Measurements from ENCODE around the gene TF.

Gene TF

GRCh38 chr3:133747907-133748639 is 1.9 kb downstream of the TF start:
- no peak for DNase-seq

- DNase-seq, result no peak
These were observed 3.5 kb downstream of the TF start for GRCh38 chr3:133749427-133750258.

GRCh38 chr3:133750259-133750656 is 4.1 kb downstream of the TF start:
- DNase-seq, result no peak

- DNase-seq, result no peak
These were observed 7.0 kb downstream of the TF start for GRCh38 chr3:133753107-133753778.

GRCh38 chr3:133753779-133754164 is 7.6 kb downstream of the TF start:
- no peak for DNase-seq

- DNase-seq, result no peak
These were observed 8.3 kb downstream of the TF start for GRCh38 chr3:133754455-133754854.

GRCh38 chr3:133754973-133755828 is 9.0 kb downstream of the TF start:
- DNase-seq, result no peak

- DNase-seq, result no peak
These were observed 10.8 kb downstream of the TF start for GRCh38 chr3:133756716-133757694.

- no peak for DNase-seq
These were observed 11.7 kb downstream of the TF start for GRCh38 chr3:133757701-133758567.

GRCh38 chr3:133758568-133758928 is 12.4 kb downstream of the TF start:
- no peak for DNase-seq

GRCh38 chr3:133758964-133759739 is 13.0 kb downstream of the TF start:
- no peak for DNase-seq

- DNase-seq, result no peak
These were observed 13.6 kb downstream of the TF start for GRCh38 chr3:133759740-133760305.

GRCh38 chr3:133760916-133761315 is 14.7 kb downstream of the TF start:
- no peak for DNase-seq

GRCh38 chr3:133761605-133762484 is 15.7 kb downstream of the TF start:
- no peak for DNase-seq

GRCh38 chr3:133762539-133762938 is 16.3 kb downstream of the TF start:
- DNase-seq, result no peak

- DNase-seq, result no peak
These were observed 17.8 kb downstream of the TF start for GRCh38 chr3:133763797-133764683.

- no peak for DNase-seq
These were observed 19.1 kb downstream of the TF start for GRCh38 chr3:133765256-133765655.

Measured in NCI-H1105 (cell line).